ENCODE data around the gene GALP.
A peak's percentile ranks its signal among the peaks of the same experiment; 100 is the strongest.
"Not testable (repeated sequence)": the region's sequence is repeated elsewhere in the genome, so short reads cannot be mapped to it uniquely, and the experiment has no call there.

Gene GALP

DNA sequence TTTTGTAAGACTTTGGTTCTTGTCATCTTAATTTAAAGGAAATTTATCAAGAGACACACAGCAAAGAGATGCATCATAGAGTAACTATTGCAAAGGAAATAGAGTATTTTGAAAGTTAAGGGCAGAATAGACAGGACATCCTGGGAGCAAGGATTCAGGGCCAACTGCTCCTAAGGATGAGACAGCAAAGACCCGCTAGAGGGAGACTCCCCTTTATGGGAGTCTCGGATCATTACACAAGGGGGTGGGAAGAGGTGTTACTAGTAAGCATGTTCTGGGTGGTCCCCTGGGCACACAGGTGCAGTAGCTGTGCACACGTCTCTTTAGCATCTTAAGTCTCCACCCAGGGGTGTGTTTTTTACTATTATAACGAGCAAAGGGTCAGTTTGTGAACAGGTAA, 35.9 kb downstream of the GALP start:
- TF ChIP-seq, protein P1, sequence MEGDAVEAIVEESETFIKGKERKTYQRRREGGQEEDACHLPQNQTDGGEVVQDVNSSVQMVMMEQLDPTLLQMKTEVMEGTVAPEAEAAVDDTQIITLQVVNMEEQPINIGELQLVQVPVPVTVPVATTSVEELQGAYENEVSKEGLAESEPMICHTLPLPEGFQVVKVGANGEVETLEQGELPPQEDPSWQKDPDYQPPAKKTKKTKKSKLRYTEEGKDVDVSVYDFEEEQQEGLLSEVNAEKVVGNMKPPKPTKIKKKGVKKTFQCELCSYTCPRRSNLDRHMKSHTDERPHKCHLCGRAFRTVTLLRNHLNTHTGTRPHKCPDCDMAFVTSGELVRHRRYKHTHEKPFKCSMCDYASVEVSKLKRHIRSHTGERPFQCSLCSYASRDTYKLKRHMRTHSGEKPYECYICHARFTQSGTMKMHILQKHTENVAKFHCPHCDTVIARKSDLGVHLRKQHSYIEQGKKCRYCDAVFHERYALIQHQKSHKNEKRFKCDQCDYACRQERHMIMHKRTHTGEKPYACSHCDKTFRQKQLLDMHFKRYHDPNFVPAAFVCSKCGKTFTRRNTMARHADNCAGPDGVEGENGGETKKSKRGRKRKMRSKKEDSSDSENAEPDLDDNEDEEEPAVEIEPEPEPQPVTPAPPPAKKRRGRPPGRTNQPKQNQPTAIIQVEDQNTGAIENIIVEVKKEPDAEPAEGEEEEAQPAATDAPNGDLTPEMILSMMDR (IDR thresholded peaks at IDR 0.05): no peak
- Histone ChIP-seq H3K9me3 (no peaks in the 10 kb centered on the region), H3K36me3 (no peaks in the 10 kb centered on the region), H3K27ac (no peak overlapping the region), H3K27me3 (peaks cover 22% of the 10 kb centered on the region), H3K4me1 (ENCODE audit: control insufficient read depth in 1 of 2, insufficient read depth in 1 of 2, low read depth in 1 of 2, low read length in 1 of 2) (no peaks in the 10 kb centered on the region), H3K4me3 (ENCODE audit: low read depth in 1 of 2, low read length in 1 of 2) (no peak overlapping the region)

DNA sequence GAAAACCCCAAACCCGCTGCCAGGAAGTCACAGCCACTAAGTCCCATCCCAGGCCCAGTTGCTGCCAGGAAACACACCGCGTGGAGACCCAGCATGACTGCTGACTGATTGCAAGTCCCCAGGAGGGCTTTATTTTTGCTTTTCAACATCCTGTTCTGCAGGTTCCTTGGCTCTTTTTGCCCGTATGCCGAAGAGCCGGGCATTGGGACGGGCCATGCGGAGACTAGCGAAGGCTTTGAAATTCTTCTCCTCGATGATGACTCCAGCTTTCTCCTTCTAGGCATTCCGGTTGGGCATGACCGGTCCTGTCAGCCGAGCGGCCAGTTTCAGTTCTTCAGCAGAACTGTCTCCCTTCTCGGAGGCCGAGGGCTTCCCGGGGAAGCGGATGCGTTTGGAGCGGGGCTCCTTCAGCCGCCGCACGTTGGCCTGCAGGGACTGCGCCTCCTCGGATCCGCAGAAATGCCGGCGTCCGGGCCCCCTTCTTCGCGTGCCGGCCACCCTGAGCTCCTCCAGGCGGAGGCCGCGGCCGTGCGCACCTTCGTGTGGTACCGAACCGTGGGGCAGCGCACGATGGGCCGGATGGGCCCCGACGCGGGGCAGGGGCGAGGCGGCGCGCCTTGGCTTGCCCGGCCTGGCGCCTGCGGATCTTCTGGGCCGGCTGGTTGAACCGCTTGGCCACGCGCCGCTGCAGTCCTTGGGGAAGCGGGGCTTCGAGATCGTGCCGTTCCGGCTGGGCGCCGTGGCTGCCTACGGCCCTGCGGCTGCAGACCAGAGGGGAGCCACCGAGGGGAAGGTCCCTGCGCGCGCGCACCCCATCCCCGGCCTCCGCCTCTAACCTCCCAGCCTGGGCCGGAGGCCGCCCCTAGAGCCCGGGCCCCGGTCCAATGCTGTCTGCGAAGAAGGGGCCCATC, 41.5 kb downstream of the GALP start:
- TF ChIP-seq, protein P1 (IDR thresholded peaks at IDR 0.05): no peak
- H3K27ac ChIP-seq: no peak overlapping the region
- H3K4me3 ChIP-seq (ENCODE audit: low read depth in 1 of 2, low read length in 1 of 2): peak overlapping the region in 1 of 2 experiments; percentile 15
- H3K4me1 ChIP-seq (ENCODE audit: control insufficient read depth in 1 of 2, insufficient read depth in 1 of 2, low read depth in 1 of 2, low read length in 1 of 2): peaks cover 3 to 8% of the 10 kb centered on the region in 2 experiments
- H3K36me3 ChIP-seq: no peaks in the 10 kb centered on the region
- no peaks in the 10 kb centered on the region for H3K9me3 ChIP-seq
- peaks cover 50% of the 10 kb centered on the region for H3K27me3 ChIP-seq

DNA sequence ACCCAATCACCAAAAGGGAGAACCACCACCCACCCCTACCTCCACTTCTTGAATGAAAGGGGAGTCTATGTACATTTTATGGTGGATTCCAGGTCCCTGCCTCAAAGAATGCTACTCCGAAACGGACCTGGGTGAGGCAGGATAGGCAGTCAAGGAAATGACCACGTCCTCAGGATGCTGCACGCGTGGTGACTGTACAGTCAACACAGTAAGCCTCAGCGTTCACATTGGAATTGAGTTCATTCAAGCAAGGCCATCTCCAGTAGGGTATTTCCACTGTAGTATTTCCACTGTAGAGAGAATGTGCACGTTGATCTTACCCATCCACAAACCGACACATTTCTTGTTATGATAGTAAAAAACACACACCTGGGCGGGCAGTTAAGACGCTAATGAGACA, 43.2 kb downstream of the GALP start:
- H3K9me3 ChIP-seq: no peaks in the 10 kb centered on the region
- H3K27me3 ChIP-seq: peaks cover 50% of the 10 kb centered on the region
- no peak overlapping the region for H3K27ac ChIP-seq
- no peaks in the 10 kb centered on the region for H3K36me3 ChIP-seq
- H3K4me1 ChIP-seq (ENCODE audit: control insufficient read depth in 1 of 2, insufficient read depth in 1 of 2, low read depth in 1 of 2, low read length in 1 of 2): peaks cover 3 to 8% of the 10 kb centered on the region in 2 experiments
- no peak overlapping the region for H3K4me3 ChIP-seq (ENCODE audit: low read depth in 1 of 2, low read length in 1 of 2)
- TF ChIP-seq, protein P1 (IDR thresholded peaks at IDR 0.05): no peak

DNA sequence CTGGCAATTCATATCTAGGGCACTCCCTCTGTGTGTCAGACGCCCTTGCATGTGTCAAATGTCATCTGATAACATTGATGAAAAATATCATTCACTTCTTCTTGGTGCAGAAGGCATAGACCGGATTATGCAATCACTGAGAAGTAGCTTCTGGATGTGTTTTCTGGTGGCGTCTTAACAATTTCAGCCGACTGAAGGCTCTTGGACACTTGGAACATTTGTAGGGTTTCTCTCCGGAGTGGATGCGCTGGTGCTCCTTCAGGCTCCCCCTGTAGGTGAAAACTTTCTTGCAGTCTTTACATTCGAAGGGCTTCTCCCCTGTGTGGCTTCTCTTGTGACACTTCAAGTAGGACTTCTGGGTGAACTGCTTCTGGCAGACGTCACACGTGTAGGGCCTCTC, 45.6 kb downstream of the GALP start:
- not testable (repeated sequence) for H3K9me3 ChIP-seq; H3K4me3 ChIP-seq (ENCODE audit: low read depth in 1 of 2, low read length in 1 of 2); H3K36me3 ChIP-seq; H3K27ac ChIP-seq; H3K4me1 ChIP-seq (ENCODE audit: control insufficient read depth in 1 of 2, insufficient read depth in 1 of 2, low read depth in 1 of 2, low read length in 1 of 2)
- peaks cover 31% of the 10 kb centered on the region for H3K27me3 ChIP-seq

DNA sequence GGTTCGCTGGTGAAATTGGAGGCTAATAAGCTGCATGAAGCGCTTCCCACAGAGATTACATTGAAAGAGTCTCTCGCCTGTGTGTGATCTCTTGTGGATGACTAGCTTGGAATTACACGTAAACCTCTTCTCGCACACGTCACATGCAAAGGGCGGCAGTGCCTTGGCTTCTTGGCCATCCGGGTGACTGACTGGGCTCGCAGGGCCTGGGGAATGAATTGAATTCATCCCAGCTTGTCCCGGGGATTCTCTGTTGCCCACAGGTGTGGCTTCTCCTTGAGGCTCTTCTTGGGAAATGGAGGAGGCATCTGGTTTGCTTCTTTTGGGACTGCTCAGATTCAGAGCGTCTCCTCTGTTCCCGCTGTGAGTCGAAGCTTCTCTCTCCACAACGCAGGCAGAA, 46.0 kb downstream of the GALP start:
- Histone ChIP-seq H3K9me3 (no peaks in the 10 kb centered on the region), H3K4me3 (ENCODE audit: low read depth in 1 of 2, low read length in 1 of 2) (no peak overlapping the region), H3K27me3 (peaks cover 27% of the 10 kb centered on the region), H3K36me3 (no peaks in the 10 kb centered on the region), H3K27ac (no peak overlapping the region), H3K4me1 (ENCODE audit: control insufficient read depth in 1 of 2, insufficient read depth in 1 of 2, low read depth in 1 of 2, low read length in 1 of 2) (peaks cover 3 to 8% of the 10 kb centered on the region in 2 experiments)
- TF ChIP-seq, protein P1 (IDR thresholded peaks at IDR 0.05): no peak

DNA sequence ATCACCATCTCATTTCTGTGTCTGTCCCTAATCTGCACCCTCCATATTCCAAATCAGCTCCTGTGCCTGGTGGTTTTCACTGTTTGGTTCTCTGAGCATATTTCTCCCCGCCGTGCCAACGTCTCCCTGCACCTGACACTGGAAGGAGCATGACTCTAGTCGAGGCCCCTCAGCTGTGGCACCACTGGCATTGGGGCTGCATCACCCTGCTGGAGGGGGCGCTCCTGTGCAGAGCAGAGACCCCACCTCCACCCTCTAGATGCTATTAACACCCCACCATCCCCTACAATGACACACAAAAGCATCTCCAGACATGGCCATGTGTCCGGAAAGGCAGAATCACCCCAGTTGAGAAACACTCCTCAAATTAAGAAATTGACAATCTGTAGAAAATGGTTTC, 47.1 kb downstream of the GALP start:
- no peaks in the 10 kb centered on the region for H3K9me3 ChIP-seq
- no peak overlapping the region for H3K27ac ChIP-seq
- peaks cover 16% of the 10 kb centered on the region for H3K27me3 ChIP-seq
- H3K4me1 ChIP-seq (ENCODE audit: control insufficient read depth in 1 of 2, insufficient read depth in 1 of 2, low read depth in 1 of 2, low read length in 1 of 2): no peaks in the 10 kb centered on the region
- H3K36me3 ChIP-seq: no peaks in the 10 kb centered on the region
- TF ChIP-seq, protein P1 (IDR thresholded peaks at IDR 0.05): no peak
- no peak overlapping the region for H3K4me3 ChIP-seq (ENCODE audit: low read depth in 1 of 2, low read length in 1 of 2)
